HG03565 (cell line): Measurements from ENCODE around the gene TFAP2D.

Source experiments
- ATAC-seq: cut with Tn5 transposase; IDR thresholded peaks from one replicate; pipeline ENCODE4 v1.9.1; 2021; ENCODE audit warnings: mild to moderate bottlenecking, moderate library complexity; ENCODE audit not compliant: unreplicated experiment

The TFAP2D gene

GRCh38 chr6:50818020-50818419 lies 104.7 kb downstream of the TFAP2D start:
- ATAC-seq = no peak

GRCh38 chr6:50818673-50819072 lies 105.3 kb downstream of the TFAP2D start, which contains the start of gene TFAP2B:
Gene TFAP2B (plus strand): TSS chr6:50818871. CDS start chr6:50818892, 21 bp downstream.
- ATAC-seq = no peak

- no peak for ATAC-seq
These were observed 106.2 kb downstream of the TFAP2D start for GRCh38 chr6:50819466-50819903.

GRCh38 chr6:50819904-50820868 lies 106.9 kb downstream of the TFAP2D start:
- ATAC-seq = no peak

GRCh38 chr6:50820869-50821264 lies 107.5 kb downstream of the TFAP2D start:
- no peak for ATAC-seq

GRCh38 chr6:50821441-50822077 lies 108.2 kb downstream of the TFAP2D start:
- no peak for ATAC-seq

GRCh38 chr6:50822078-50822476 lies 108.8 kb downstream of the TFAP2D start:
- ATAC-seq = no peak
